Measurements from ENCODE around the gene PDCD5.
"Not testable (repeated sequence)": the region's sequence is repeated elsewhere in the genome, so short reads cannot be mapped to it uniquely, and the experiment has no call there.

Gene PDCD5

GRCh38 chr19:32580901-32581704, at the start of gene PDCD5:
Gene PDCD5, plus strand, starts transcription at chr19:32581190. Its CDS starts 72 bp downstream, at chr19:32581262.
- peak; percentile 91 to 94 for DNase-seq (ENCODE audit: low read depth in 2 of 2, low spot score in 1 of 2)

GRCh38 chr19:32532233-32532632, 48.8 kb upstream of the PDCD5 start:
- no peak for DNase-seq (ENCODE audit: low read depth in 2 of 2, low spot score in 1 of 2)

DNA sequence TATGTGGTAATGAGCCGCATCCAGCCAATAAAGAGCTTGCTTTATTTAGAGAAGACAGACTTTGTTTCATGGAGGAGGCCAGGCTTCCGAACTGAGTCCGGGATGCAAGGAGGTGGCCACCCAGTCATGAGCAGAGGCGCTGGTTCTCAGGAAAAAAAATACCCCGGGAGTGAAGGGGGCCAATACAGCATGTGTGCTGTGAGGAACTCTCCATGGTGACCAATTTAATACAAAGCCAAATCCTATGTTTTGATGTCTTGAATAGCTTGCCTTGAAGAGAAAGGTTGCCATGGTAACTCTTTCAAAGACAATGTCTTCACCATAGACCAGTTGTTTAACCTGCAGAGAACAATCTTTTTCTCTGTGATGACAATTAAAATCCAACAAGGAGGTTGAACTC, 43.4 kb upstream of the PDCD5 start:
- DNase-seq (ENCODE audit: low read depth in 2 of 2, low spot score in 1 of 2): no peak

- DNase-seq (ENCODE audit: low read depth in 2 of 2, low spot score in 1 of 2): no peak
Measured at GRCh38 chr19:32539240-32539916, 41.6 kb upstream of the PDCD5 start.

- no peak for DNase-seq (ENCODE audit: low read depth in 2 of 2, low spot score in 1 of 2)
Measured at GRCh38 chr19:32540621-32541020, 40.4 kb upstream of the PDCD5 start.

GRCh38 chr19:32541376-32541775, 39.6 kb upstream of the PDCD5 start:
- DNase-seq (ENCODE audit: low read depth in 2 of 2, low spot score in 1 of 2): not testable (repeated sequence)

GRCh38 chr19:32542477-32543108, 38.4 kb upstream of the PDCD5 start:
- no peak for DNase-seq (ENCODE audit: low read depth in 2 of 2, low spot score in 1 of 2)

DNA sequence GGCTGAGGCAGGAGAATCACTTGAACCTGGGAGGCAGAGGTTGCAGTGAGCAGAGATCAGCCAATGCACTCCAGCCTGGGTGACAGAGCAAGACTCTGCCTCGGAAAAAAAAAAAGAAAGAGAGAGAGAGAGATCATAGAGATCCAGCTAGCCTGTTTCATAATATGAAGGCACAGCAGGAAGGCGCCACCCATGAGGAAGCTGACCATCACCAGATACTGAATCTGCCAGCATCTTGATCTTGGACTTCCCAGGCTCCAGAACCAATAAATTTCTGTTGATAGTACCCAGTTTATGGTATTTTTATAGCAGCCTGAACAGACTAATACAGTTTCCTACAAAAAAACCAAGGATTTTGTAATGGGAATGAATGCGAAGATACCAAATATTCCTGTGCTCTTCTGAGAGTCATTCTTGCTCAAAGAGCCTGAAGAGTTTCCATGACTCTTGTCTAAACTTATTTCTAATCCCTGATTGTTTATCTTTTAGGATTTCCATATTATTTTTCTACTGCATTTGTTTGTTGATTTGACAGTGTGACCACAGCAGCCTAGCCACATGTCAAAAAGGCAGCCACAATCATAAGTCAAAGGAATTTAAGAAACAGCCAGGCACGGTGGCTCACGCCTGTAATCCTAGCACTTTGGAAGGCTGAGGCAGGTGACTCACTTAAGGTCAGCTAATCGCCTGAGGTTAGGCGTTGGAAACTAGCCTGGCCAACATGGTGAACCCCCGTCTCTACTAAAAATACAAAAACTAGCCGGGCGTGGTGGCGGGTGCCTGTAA, 37.7 kb upstream of the PDCD5 start:
- no peak for DNase-seq (ENCODE audit: low read depth in 2 of 2, low spot score in 1 of 2)

GRCh38 chr19:32544917-32545316, 36.1 kb upstream of the PDCD5 start:
- no peak for DNase-seq (ENCODE audit: low read depth in 2 of 2, low spot score in 1 of 2)

- DNase-seq (ENCODE audit: low read depth in 2 of 2, low spot score in 1 of 2): no peak
Measured at GRCh38 chr19:32550666-32551065, 30.3 kb upstream of the PDCD5 start.

- no peak for DNase-seq (ENCODE audit: low read depth in 2 of 2, low spot score in 1 of 2)
Measured at GRCh38 chr19:32555786-32556185, 25.2 kb upstream of the PDCD5 start.

DNA sequence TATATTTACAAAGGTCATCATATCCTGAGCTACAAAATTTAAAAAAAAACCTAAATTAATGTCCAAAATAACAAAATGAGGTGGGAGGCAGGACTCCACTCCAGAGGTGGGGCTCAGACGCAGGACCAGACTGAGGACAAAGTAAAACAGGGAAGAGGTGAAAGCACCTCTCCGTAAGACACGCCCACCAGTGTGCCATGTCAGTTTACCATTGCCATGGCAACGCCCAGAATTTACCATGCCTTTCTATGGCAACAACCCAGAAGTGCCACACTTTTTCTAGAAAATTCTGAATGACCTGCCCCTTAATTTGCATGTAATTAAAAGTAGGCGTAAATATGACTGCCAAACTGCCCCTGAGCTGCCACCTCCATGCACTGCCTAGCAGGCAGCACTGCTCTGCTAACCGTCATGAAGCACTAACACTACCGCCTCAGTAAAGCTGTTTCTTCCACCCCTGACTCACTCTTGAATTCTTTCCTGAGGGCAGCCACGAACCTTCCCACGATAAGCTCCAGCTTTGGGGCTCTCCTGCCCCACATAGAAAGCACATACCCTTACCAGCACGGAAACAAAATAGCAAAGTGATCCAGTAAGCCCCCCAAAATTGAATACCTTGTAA, 22.3 kb upstream of the PDCD5 start:
- DNase-seq (ENCODE audit: low read depth in 2 of 2, low spot score in 1 of 2): no peak

DNA sequence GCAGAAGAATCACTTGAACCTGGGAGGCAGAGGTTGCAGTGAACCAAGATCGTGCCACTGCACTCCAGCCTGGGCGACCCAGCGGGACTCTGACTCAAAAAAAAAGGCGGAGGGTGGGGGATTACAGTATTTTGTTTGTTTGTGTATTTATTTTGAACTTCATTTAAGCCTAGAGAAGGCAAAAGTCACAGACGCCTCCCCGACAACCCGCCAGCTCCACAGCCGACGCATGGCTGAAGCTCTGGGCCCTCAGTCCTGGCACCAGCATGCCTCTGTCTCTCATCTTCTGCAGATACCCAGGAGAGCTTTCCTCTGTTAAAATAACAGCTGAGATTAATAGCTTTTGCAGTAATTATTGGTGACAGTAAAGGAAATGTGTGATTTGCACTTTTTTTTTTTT, 17.2 kb upstream of the PDCD5 start:
- DNase-seq (ENCODE audit: low read depth in 2 of 2, low spot score in 1 of 2): no peak

GRCh38 chr19:32566246-32566830, 14.7 kb upstream of the PDCD5 start:
- DNase-seq (ENCODE audit: low read depth in 2 of 2, low spot score in 1 of 2): no peak

DNA sequence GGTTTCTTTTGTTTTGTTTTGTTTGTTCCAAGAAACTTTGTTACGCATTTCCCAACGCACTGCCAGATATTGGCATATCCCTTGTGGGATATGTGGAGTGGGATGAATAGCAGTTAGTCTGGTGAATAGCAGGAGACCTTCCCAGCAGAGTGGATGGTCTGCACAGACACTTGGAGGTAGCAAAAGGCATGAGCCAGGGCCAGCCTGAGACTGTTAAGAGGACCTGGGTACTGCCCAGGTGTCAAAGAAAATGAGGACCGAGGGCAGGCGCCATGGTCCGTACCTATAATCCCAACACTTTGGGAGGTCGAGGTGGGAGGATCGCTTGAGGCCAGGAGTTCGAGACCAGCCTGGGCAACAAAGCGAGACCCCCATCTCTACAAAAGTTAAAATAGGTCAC, 13.5 kb upstream of the PDCD5 start:
- no peak for DNase-seq (ENCODE audit: low read depth in 2 of 2, low spot score in 1 of 2)

- DNase-seq (ENCODE audit: low read depth in 2 of 2, low spot score in 1 of 2): peak in 1 of 2 donors; percentile 27
Measured at GRCh38 chr19:32570081-32570785, 10.8 kb upstream of the PDCD5 start.

- DNase-seq (ENCODE audit: low read depth in 2 of 2, low spot score in 1 of 2): not testable (repeated sequence)
Measured at GRCh38 chr19:32571471-32572075, 9.4 kb upstream of the PDCD5 start.

GRCh38 chr19:32572700-32573491, 8.1 kb upstream of the PDCD5 start:
- DNase-seq (ENCODE audit: low read depth in 2 of 2, low spot score in 1 of 2): not testable (repeated sequence)

DNA sequence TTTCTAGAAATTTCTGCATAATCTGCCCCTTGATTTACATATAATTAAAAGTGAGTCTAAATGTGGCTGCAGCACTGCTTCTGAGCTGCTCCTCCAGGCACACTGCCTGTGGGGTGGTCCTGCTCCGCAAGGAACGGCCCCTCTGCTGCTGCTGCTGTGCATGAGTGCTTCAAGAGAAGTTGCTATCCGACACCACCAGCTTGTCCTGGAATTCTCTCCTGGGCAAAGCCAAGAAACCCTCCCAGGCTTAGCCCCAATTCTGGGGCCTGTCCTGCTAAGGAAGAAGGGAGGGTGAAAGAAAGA, 7.5 kb upstream of the PDCD5 start:
- DNase-seq (ENCODE audit: low read depth in 2 of 2, low spot score in 1 of 2): no peak
